GM12874 (cell line): ENCODE data around the gene SKI.

Source experiments
- TF ChIP-seq, protein P1 (sequence below): IDR thresholded peaks from 2 replicates; pipeline ENCODE4 v1.5.1; 2011; ENCODE audit warnings: low read depth, mild to moderate bottlenecking, control low read depth, low read length, moderate library complexity; ENCODE audit not compliant: insufficient read depth

The SKI gene

DNA sequence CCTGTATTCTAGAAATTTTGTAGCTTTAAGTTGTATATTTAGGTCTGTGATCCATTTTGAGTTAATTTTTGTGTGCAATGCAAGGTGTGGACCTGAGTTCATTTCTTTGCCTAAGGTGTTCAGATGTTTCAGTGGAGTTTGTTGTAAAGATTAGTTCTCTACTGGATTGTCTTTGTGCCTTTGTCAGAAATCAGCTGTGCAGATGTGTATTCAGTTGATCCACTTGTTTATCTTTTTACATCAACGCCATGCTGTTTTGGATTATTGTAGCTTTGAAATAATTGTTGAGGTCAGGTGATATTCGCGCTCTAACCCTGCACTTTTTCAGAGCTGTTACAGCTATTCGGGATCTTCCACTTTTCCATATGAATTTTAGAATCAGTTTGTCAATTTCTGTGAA, 32.8 kb downstream of the SKI start:
- TF ChIP-seq, protein P1, sequence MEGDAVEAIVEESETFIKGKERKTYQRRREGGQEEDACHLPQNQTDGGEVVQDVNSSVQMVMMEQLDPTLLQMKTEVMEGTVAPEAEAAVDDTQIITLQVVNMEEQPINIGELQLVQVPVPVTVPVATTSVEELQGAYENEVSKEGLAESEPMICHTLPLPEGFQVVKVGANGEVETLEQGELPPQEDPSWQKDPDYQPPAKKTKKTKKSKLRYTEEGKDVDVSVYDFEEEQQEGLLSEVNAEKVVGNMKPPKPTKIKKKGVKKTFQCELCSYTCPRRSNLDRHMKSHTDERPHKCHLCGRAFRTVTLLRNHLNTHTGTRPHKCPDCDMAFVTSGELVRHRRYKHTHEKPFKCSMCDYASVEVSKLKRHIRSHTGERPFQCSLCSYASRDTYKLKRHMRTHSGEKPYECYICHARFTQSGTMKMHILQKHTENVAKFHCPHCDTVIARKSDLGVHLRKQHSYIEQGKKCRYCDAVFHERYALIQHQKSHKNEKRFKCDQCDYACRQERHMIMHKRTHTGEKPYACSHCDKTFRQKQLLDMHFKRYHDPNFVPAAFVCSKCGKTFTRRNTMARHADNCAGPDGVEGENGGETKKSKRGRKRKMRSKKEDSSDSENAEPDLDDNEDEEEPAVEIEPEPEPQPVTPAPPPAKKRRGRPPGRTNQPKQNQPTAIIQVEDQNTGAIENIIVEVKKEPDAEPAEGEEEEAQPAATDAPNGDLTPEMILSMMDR, result no peak

DNA sequence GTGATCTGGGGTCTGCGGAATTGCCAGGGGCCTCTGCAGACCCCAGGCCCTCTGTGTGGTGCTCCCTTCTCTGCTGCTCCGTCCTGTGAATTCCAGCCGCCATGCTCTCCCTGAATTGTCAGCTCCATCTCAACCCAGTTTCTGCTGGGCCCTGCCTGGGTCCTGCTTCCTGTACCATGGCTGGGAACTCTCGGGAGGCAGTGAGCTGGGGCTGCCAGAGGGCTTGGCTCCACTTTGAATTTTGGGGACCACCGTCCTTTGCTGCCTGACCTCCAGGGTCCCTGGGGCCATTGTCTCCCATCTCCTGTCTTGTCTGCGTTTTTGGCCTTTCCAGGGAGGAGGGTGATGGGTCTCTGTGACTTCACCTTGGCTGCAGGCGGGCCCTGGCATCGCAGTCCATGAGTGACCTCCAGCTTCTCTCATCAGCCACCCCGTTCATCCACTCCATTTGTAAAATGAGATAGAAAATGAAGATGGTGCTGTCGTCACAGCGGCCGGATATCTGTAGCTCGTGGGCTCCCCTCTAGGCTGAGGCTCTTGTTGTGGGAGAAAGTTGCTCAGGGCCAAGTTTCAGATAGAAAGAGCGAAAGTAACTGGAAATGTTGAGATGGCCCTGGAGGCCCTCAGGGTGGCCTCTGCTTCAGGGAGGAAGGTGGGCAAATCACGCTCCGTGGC, 38.3 kb downstream of the SKI start:
- TF ChIP-seq, protein P1, result no peak

DNA sequence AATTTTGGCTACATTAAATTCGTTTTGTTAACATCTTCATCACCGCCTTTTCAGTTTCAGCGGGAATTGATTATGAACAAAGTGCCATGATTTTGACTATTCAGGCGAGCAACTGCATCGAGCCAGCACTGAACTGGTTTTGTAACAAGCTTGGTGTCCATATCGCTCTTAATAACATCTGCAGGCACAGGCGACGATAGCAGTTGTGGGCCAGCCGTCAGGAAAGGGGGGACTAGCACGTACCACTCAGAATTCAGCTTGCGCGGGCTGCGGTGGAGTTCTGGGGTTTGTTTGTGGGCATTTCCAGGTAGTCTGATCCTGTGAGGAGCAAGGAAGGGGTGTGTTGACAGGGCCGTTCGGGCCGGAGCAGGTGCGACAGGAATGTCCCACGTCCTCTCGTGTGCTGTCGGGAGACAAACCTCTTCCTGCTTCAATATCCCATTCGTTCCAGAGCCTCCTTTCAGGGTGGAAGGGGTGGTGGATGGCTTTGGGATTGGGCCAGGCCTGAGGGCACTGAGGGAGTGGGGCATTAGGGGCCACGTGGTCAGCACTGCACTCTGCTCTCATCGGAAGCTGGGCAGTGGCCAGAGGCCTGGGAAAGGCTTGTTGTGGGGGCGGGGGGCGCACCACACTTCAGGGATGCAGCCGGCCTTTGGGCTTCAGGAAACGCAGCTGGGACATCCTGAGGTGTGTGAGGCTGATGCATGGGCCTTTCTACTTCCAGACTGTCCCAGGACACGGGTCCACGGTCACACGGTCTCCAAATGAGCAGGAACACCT, 39.1 kb downstream of the SKI start:
- TF ChIP-seq, protein P1, result no peak

DNA sequence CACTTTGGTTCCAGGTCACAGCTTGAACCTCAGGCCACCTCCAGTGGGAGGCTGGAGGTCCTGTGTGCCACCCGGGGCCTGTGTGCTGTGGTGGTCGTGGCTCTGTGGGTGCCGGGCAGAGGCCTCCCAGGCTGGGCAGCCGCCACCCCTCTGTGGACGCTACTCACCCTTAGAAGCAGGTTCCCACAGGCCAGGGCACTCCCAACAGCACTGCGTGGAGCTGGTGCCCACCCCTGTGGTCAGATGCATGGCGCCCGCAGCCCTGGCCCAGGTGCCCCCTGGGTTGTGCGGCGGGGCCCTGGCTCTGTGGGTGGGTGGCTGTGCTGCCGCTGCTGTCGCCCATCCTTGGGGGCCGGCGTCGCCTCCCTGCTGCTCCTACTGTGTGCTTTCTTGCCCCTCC, 39.7 kb downstream of the SKI start:
- TF ChIP-seq, protein P1, result no peak

DNA sequence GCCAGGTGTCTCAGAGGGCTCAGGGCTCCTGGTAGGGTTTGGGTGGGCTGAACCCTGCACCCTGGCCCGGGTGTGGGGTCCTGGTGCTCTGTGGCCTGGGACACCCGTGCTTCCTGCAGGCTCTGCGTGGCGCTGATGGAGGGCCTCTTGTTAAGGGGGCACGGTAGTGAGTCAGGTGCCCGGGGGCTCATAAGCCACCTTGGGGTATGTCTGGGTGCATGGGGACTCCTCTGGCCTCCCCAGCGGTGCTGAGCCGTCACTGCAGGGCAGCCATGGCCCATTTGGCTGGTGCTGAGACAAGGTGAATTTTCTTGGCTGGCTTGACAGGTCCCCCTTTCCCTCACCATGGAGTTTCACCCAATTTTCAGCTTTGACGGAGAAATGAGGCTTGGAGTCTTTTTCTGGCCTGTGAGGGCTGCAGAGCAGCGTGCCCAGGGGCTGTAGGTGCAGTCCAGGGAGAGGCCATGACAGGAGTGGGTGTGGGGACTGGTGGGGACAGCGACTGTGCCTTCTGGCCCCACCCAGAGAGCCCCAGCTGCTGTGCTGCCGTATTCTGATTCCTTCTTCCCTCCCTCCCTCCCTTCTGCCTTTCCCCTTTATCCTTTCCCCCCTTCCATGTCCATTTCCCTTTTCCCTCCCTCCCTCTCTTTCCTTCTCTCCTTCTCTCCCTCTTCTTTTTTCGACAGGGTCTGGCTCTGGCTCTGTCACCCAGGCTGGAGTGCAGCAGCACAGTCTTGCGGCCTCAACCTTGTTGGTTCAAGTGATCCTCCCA, 40.4 kb downstream of the SKI start:
- TF ChIP-seq, protein P1, result no peak

DNA sequence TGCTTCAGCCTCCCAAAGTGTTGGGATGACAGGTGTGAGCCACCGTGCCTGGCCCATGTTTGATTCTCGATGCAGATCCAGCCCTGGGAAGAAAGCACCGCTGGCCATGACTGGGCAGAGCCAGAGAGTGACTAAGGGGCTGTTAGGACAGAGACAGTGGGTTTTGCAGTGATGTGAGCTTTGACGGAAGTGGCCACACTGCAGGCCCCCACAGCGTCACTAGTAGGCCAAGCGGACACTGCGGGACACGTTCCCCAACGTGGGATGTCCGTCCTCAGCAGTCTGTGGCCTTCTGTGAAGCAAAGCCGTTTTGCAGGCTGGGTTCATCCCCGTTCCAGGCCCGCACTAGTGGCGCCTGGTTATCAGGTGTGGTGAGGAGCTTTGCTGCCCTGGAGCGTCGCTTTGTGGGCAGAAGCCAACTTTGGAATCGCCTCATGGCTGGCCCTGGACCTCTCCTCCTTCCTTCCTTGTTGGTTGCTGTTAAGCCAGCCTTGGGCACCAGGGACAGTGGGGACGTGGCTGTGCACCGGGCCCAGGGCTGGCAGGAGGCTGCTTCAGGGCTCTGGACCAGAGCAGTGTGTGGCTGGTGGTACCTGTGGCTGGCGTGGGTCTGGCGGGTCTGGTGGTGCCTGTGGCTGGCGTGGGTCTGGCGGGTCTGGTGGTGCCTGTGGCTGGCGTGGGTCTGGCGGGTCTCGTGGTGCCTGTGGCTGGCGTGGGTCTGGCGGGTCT, 41.2 kb downstream of the SKI start:
- TF ChIP-seq, protein P1, result no peak

DNA sequence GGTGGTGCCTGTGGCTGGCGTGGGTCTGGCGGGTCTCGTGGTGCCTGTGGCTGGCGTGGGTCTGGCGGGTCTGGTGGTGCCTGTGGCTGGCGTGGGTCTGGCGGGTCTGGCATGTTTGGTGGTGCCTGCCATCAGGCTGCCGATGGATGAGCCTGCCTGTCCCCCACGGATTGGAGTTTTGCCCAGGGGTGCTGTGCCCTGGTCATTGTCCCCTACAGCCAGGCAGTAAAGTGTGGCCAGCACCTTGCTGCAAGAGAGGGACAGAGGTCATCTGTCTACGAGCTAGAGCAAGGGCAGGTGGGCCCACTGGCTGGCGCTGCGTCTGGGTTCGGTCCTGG, 41.8 kb downstream of the SKI start:
- TF ChIP-seq, protein P1, result no peak
